Fibroblast of peridontal ligament (primary cell): ENCODE data around the gene ADAM10.
"Not testable (repeated sequence)": the region's sequence is repeated elsewhere in the genome, so short reads cannot be mapped to it uniquely, and the experiment has no call there.

Source experiments
- DNase-seq: peaks from one replicate; pipeline ENCODE4 v3.0.0-alpha.2; 2010; ENCODE audit errors: extremely low read depth

Gene ADAM10

DNA sequence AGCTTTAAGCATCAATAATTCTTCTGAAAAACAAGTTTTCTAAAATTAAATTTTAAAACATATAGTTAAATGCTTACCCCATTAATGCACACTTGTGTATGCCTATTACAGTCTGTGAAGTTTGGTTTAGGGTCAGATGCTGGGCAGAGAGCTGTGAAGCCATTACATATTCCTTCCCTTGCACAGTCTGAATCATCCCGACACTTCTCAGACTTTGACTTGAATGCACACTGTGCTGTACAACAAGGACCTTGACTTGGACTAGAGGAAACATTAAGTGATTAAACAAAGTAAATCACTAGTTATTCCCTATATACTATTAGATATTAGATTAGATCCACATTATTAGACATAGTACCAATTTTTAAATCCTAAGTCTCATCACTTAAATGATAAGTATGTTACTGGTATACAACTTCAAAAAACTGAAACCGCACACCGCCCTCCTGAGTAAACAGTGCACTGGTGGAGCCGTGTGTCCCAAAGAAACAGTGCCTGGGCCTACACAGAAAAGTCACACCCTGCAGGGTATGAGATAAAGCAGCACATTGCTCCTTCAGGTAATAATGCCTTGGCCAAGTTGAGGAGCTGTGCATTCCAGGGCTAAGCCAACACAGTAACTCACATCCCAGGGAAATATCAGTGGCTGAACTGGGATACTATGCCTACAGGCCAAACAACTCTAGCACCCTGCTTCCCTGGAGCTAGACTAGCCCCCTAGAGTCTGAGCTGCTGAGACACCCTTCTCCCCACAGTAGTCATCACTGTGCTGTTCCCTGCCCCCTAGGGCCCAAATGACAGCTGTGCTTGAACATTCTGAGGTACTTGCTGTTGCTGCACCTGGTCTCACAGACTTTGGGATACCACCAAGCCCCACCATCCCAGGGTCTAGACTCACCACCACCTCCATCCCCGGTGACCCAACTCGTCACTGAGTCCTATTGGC, 137.5 kb downstream of the ADAM10 start:
- DNase-seq = no peak

GRCh38 chr15:58608711-58609110, 140.8 kb downstream of the ADAM10 start:
- peak; percentile 18 for DNase-seq

DNA sequence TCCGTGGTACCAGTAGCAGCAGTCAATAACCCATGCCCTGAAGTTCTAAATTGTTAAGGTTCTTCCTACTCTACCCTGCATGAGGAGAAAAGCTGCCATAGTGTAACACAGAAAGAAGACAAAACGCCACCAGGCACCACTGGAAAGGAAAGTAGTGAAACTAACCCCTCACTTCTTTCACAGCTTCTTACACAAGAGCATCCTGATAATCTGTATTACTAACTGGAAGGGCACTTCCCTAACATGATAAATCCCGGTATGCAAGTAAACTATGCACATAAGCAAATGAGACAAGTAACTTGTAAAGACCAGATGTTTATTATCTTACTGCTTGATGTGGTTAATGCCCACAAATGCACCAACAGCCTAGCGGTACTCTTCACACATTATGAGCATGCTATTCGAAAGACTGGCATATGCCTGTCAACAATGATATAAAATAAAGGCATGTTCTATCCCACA, 141.3 kb downstream of the ADAM10 start:
- DNase-seq = peak; percentile 41

- DNase-seq = no peak
Measured at GRCh38 chr15:58606577-58607080, 142.9 kb downstream of the ADAM10 start.

DNA sequence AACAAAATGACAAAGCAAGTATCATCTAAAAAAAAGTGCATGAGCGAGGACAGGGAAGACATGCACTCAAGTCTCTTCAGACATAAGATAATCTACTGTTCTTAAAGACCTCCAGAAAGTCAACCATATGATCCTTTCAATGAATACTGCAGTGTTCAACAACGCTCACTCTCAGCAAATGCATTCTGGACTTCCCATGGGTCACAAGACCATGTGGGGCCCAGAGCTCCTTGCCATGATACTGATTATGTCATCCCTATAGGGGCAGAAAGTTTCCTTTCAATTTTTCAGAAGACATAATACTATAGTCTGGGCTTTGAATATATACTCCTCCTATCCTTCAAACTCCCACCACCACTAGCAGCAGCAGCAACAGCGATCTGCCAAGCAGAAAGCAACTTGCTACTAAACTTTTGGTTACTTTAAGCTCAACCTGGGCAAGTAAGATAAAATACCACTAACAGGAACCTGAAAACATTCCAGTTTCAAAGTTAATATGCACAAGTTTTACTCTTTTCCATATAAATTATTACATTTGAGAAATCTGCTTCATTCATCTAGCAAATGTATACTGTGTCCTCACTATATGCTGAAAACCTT, 143.5 kb downstream of the ADAM10 start:
- no peak for DNase-seq

GRCh38 chr15:58604455-58604923, 145.0 kb downstream of the ADAM10 start:
- DNase-seq = no peak

GRCh38 chr15:58603927-58604326, 145.6 kb downstream of the ADAM10 start:
- not testable (repeated sequence) for DNase-seq

DNA sequence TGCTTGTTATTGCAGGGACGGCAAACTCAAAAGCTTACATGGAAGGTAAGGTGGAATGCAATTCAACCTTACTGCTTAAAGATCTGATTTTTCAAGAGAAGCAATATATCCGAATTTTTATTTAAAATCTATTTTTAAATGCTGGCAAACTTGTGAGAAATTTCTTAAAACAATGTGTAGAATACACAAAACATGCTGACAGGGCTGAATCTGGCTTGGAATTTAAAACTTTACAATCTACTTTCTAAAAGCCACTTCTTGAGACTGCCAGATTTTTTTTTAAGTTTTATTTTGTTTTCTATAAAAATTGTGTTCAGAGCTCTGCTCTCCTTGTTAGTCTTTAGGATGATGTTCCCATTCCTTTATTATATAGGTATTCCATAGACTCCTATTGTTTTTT, 146.7 kb downstream of the ADAM10 start:
- DNase-seq = no peak

- no peak for DNase-seq
Measured at GRCh38 chr15:58598829-58599210, 150.7 kb downstream of the ADAM10 start.

DNA sequence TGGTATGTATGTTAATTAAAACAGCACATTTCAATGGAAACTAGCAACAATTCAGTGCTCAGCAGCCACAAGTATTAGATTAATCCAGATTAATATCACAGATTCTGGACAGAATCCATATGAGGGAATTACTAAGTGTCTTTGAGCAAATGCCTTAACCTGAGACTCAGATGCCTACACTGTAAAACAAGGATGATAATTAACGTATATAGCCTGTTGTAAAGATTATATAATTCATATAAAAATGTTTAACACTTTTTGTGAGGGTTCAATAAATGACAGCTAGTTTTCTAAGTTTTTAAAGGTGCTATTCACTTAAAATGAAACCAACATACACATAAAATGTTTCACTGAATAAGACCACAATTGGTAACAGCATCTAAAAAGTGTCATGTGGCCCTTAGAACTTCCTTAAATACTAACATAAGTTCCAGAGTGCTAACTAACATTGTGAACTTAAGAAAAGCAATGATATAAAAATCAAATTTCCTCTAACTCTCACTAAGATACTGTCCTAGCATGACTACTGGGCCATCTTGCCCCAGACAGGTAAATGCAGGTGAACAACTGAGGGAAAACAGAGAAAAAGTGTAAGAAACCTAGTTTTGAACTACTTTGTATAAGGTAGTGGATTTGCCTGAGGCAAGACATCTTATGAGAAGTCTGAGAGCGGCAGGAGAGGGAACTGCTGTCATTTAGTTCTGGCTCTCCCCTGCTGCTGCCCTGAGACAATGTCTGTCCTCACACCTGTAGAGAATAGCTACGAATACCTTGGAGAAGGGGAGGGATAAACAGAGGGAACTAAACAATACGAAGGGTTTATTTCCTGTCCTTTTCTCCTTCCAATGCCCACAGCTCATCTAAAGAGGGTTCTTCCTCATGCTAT, 151.3 kb downstream of the ADAM10 start:
- DNase-seq = no peak

- DNase-seq = peak; percentile 34
Measured at GRCh38 chr15:58595516-58596263, 153.8 kb downstream of the ADAM10 start.

- no peak for DNase-seq
Measured at GRCh38 chr15:58594898-58595297, 154.6 kb downstream of the ADAM10 start.

DNA sequence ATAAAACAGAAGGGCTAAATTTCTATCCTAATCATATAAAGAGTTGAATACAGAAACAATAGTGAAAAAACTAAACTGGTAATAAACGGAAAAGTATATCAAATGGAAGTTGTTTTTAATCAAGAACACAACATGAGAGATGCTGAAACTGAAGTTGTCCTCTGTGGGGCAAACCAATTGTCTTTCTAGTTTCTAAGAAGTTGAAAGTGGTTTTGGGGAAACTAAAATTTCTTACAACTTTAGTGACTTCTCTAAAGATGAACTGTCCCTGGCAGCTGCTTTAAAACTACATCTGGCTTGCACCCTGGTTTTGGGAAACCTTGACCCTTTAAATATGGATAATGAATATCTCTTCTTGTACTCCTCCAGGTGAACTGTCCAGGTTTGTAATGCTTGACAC, 155.6 kb downstream of the ADAM10 start:
- no peak for DNase-seq

DNA sequence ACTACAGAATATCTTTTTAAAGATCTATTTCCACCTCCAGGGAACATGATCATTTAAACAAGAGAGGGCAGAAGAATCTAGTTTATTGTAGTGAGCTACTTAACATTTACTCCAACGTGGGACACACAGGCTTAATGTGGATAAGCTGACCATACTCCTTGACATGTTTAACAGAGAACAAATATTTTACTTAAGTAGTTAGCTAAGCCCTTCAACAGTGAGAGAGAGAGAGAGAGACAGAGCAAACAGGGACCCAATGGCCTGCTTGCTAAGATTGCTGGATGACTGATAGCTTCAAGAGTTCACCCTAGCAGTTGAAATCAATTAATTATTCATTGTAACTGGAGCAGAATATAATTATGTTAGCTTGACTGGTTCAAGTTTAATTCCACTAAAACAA, 158.6 kb downstream of the ADAM10 start:
- DNase-seq = no peak

DNA sequence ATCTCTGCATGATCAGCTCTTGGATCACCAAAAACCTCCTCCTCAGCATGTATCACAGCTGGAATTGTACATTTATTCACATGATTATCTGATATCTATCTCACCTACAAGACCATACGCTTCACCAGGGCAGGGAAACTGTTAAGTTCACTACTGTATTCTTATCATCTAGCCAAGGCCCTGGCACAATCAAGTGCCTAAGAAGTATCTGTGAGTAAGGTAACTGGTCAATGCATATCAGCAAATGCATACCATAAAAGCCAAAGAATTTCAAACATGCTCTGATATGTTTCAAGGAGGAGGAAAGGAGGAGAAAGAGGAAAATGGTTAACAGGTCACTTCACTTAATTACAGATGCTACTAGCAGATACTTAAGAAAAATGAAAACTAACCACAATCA, 159.3 kb downstream of the ADAM10 start:
- no peak for DNase-seq

DNA sequence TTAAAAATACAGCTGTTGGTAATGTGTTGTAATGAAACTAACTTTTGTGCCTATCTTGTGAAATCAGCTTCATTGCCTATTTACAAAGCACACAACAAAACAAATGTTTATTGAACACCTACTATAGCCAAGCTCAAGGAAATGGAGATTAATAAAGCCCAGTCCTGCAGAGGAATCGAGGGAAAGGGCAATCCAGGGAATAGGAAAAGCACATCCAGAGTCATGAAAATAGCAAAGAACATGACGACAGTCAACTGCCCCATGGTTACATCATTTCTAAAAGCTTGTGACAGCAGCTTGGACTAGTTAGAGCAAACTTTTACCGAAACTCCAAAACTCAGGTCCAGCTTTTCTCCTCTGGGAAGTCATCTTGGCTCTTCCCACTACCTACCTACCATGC, 160.5 kb downstream of the ADAM10 start:
- no peak for DNase-seq

- no peak for DNase-seq
Measured at GRCh38 chr15:58588096-58588495, 161.4 kb downstream of the ADAM10 start.

DNA sequence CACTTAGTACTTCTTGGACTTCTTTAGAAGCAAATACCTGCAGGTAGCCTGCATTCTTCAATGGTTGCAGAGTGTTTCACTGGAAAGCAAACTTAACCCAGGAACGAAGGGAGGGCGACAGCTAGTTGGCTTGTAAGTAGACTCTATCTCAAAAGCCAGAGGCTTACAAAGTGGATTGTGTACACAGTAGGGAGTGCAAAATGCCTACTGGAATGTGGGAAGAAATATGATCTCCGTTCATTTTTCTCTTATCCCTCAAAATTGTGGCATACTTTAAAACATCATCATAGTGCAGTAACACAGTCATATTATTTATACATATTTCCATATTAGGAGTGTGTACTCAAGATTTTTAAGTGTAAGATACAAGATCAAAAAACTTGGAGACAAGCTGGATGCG, 162.0 kb downstream of the ADAM10 start:
- DNase-seq = peak; percentile 28

DNA sequence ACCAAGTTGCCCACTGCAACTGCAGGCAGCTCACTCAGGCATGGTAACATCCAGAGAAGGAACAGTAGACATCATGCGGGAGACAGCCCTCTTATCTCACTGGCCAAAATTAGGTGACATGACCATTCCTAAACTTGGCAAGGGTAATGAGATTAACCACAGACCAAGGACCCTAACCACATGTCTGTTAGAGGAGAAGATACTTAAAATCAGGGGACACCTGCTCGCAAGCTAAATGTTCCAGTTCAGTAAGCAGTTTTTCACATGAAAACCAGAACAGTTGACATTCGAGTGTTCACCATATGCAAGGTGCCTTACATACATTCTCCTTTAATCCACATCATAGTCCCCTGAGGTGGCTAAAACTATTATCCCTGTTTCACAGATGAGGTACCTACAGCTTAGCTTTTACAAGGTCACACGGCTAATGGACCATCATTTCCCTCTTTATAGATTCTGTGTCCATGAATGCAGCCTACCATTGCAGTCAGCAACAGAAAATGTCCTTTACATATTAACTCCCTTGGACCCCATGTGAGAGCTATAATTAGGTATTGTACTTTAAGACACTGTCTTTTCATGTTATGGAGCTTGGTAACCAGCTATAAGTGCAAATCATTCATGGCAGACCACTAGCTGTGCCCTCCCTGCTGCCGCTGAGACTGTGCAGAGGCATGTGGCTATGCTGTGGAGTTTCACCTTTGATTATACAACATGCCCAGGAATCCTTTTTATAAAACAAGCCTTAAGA, 163.6 kb downstream of the ADAM10 start:
- DNase-seq = no peak

DNA sequence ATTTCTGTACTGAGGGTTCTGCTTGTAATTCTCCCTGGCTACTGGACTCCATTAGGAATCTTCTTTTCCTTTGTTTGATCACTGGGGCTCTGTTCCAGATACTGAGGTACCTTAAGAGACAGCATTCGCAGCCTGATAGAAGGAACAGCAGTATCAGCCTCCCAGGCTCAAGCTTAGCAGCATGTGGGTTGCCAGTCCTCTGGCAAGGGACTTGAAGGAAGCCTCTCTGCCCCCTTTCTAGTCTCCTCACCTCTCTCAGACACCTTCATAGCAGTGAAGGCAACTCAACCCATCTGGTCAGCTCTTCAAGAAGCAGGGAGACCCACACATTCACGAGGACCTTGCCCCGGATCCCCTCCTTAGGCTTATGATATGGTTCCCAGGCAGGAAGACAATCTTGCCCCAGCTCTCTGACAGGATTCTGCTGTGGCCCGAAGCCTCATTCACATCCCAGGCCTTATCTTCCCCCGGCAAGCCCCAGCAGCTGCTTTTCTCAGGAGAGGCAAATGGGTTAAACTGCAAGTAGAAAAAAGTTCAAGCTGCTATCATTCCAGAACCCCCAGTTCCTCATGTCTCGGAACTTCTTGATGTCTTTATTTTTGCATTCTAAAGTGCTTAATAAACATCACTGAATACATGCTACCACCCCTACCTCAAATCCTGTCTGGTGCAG, 164.6 kb downstream of the ADAM10 start:
- DNase-seq = no peak
